ENCODE data around the gene EPHB1. TPM values are rescaled to one million over a fixed set of nuclear protein-coding genes. Genes with fewer than 3 reads are reported as not detected.

The EPHB1 gene
- total RNA-seq, 1 donor: 0.36 TPM

GRCh38 chr3:135017003-135017893 lies 222.2 kb downstream of the EPHB1 start:
- H2AFZ ChIP-seq (ENCODE audit: low read length): no peak overlapping the region
- no peak for TF ChIP-seq CTCF (IDR thresholded peaks at IDR 0.05; ENCODE audit: extremely low read depth, low read depth, low read length)

GRCh38 chr3:135018149-135018923 lies 223.3 kb downstream of the EPHB1 start:
- Histone ChIP-seq H3K27me3 (ENCODE audit: insufficient read depth, low read length) (no peaks in the 10 kb centered on the region), H3K4me1 (ENCODE audit: insufficient read depth, low read length) (no peaks in the 10 kb centered on the region), H3K4me2 (ENCODE audit: insufficient read depth, low read length) (no peak overlapping the region), H3K79me2 (ENCODE audit: insufficient read depth, low read length) (no peaks in the 10 kb centered on the region), H3K36me3 (ENCODE audit: insufficient read depth, low read length) (no peaks in the 10 kb centered on the region), H3K9me3 (ENCODE audit: low read depth, low read length) (no peaks in the 10 kb centered on the region), H2AFZ (ENCODE audit: low read length) (no peak overlapping the region), H4K20me1 (ENCODE audit: insufficient read depth, low read length) (no peaks in the 10 kb centered on the region), H3K27ac (ENCODE audit: low read depth, low read length) (no peak overlapping the region), H3K4me3 (ENCODE audit: insufficient read depth, low read length) (no peak overlapping the region)
- no peak for DNase-seq (ENCODE audit: insufficient read length, low spot score, missing footprints)
- no peak for TF ChIP-seq CTCF (IDR thresholded peaks at IDR 0.05; ENCODE audit: extremely low read depth, low read depth, low read length)

More at GRCh38 chr3:135017003-135017893, 222.2 kb downstream of the EPHB1 start:
- no peaks in the 10 kb centered on the region for H3K4me1 ChIP-seq (ENCODE audit: insufficient read depth, low read length)
- no peaks in the 10 kb centered on the region for H3K27me3 ChIP-seq (ENCODE audit: insufficient read depth, low read length)
- no peaks in the 10 kb centered on the region for H3K9me3 ChIP-seq (ENCODE audit: low read depth, low read length)
- H4K20me1 ChIP-seq (ENCODE audit: insufficient read depth, low read length): no peaks in the 10 kb centered on the region
- H3K36me3 ChIP-seq (ENCODE audit: insufficient read depth, low read length): no peaks in the 10 kb centered on the region
- H3K27ac ChIP-seq (ENCODE audit: low read depth, low read length): no peak overlapping the region
- no peak overlapping the region for H3K4me3 ChIP-seq (ENCODE audit: insufficient read depth, low read length)
- DNase-seq (ENCODE audit: insufficient read length, low spot score, missing footprints): no peak
- no peak overlapping the region for H3K4me2 ChIP-seq (ENCODE audit: insufficient read depth, low read length)
- no peaks in the 10 kb centered on the region for H3K79me2 ChIP-seq (ENCODE audit: insufficient read depth, low read length)

- no peaks in the 10 kb centered on the region for H3K79me2 ChIP-seq (ENCODE audit: insufficient read depth, low read length)
- no peaks in the 10 kb centered on the region for H4K20me1 ChIP-seq (ENCODE audit: insufficient read depth, low read length)
- no peak overlapping the region for H3K4me3 ChIP-seq (ENCODE audit: insufficient read depth, low read length)
- H3K27ac ChIP-seq (ENCODE audit: low read depth, low read length): no peak overlapping the region
- H3K4me1 ChIP-seq (ENCODE audit: insufficient read depth, low read length): no peaks in the 10 kb centered on the region
- H3K36me3 ChIP-seq (ENCODE audit: insufficient read depth, low read length): no peaks in the 10 kb centered on the region
- no peak for DNase-seq (ENCODE audit: insufficient read length, low spot score, missing footprints)
- no peak for TF ChIP-seq CTCF (IDR thresholded peaks at IDR 0.05; ENCODE audit: extremely low read depth, low read depth, low read length)
- H2AFZ ChIP-seq (ENCODE audit: low read length): no peak overlapping the region
- no peaks in the 10 kb centered on the region for H3K9me3 ChIP-seq (ENCODE audit: low read depth, low read length)
- H3K27me3 ChIP-seq (ENCODE audit: insufficient read depth, low read length): no peaks in the 10 kb centered on the region
- H3K4me2 ChIP-seq (ENCODE audit: insufficient read depth, low read length): no peak overlapping the region
Observed at GRCh38 chr3:135020181-135020580, 225.1 kb downstream of the EPHB1 start.

Data from osteoblast (primary cell).